SHP77 treated with DMSO at 0.1 percent for 48 hours (cell line): ENCODE measurements around the gene AJUBA.
"Not testable (repeated sequence)": the region's sequence is repeated elsewhere in the genome, so short reads cannot be mapped to it uniquely, and the experiment has no call there.

Source experiments
- DNase-seq: peaks from one replicate; lab custom pipeline; 2025; lab: John Stamatoyannopoulos, UW

AJUBA gene

DNA sequence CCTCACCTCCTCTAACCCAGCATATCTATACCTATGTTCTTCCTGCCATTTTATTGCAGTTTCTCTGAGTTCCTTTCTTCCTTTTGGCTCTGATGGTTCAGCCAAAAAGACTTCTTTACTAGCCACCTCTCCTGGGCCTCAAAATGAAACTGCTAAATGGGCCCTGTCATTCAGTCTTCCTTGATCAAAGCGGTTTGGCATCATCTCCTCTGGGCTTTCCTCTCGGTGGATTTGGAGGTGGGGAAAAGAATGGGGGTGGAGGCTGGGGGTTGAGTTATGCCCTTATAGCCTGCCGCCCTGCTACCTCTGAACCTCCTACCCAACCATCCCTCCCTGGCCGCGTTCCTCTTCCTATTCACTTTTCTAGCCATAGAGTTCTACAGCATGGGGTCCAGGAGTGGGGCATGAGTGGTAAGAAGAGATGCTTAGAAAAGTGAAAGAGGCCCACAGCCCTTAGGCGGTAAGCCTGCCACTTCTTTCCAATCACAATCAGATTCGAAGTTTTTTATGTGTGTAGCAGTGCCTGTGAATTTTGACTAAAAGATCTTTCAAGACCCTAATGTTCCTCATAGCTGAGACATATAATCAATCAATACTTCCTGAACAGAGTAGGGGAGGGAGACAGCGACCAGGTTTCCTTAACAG, 2.5 kb downstream of the AJUBA start:
- DNase-seq: no peak

DNA sequence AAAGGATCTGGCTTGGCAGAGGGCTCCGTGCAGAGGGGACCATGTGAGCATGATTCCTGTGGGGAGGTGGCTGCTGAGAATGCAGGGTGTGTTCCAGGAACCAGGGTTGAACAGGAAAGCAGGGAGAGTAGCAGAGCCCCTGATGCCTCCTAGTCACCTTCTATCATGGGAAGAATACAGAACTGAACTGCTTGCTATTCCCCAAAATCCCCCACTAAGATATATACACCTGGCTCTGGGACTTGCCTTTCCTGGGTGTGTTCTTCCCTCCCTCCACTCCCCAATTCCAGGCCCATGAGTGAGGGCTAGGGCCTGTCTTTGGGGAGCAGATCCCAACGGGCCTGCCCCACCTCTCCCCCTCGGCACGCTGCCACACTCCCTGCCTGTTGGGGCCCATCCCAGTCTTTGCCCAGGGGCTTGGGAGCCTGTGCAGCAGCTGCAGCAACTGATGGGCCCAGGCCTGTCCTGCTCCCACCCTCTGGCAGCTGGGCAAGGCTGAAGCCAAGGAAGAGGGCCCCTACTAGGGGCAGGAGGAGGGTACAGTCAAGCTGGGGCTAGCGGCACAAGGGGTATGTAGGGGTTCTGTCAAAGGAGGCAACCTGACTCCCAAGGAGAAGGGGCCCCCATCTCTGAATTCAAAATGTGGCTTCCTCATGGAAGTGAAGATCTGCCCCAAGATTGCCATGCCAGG, 3.2 kb downstream of the AJUBA start:
- DNase-seq: no peak

DNA sequence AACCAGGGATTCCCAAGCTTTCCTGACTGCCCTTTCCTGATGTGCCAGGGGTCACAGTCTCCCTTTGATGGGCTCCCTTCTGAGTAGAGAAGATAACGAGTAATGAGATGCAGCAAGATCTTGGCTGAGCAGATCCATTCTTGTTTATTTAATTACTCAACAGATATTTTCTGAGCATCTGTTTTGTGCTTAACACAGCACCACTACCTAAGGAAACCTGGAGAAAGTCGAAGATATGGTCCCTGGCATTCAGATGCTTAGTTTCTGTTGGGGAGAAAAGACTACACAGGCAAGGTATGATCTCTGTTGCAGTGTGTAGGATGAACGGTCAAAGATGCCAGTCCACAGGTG, 3.9 kb downstream of the AJUBA start:
- no peak for DNase-seq

DNA sequence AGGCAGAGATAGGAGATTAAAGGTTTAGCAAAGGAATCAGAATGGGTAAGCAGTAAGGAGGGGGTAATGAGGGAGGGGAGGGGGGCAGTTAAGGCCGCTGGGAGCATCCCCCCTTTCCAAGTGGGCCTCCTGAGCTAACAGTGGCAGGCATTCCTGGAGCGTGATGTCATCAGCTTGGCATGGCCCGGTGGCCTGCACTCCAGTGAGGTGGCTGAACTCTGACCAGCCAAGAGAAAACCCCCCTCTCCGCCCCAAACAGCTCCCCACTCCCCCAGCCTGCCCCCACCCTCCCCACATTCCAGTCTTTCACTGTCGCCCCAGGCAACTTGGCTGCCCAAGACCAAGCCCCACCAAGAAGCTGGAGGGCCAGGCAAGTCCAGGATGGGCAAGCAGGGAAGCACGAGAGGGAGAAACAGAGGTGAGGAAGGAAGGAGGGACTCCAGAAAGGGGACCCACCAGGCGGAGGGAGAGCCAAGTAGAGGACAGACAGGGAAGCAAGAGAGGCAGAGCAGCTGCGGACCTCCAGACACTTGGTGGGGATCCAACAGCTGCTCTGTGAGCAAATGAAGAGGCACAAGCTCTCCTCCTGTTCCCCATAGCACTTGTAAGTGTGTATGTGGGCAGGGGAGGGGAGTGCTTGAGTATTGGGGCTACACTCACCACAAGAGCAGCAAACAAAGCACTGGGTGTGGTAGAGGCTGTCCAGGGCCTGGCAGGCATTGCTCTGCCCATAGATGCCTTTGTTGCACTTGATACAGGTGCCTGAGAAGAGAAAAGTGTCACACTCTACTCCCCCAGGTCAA, 4.5 kb downstream of the AJUBA start:
- DNase-seq: no peak

DNA sequence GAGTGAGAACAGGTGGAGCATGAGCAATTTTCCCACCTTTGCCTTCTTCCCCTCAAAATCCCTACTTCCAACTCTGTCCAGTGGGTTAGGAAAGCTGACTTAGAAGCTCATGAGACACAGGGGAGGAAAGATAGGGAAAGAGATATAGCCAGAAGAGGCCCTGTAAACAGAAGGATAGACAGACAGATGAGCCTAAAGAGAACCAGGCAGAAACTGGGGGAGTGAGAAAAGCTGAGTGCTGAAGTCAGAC, 5.0 kb downstream of the AJUBA start:
- no peak for DNase-seq

DNA sequence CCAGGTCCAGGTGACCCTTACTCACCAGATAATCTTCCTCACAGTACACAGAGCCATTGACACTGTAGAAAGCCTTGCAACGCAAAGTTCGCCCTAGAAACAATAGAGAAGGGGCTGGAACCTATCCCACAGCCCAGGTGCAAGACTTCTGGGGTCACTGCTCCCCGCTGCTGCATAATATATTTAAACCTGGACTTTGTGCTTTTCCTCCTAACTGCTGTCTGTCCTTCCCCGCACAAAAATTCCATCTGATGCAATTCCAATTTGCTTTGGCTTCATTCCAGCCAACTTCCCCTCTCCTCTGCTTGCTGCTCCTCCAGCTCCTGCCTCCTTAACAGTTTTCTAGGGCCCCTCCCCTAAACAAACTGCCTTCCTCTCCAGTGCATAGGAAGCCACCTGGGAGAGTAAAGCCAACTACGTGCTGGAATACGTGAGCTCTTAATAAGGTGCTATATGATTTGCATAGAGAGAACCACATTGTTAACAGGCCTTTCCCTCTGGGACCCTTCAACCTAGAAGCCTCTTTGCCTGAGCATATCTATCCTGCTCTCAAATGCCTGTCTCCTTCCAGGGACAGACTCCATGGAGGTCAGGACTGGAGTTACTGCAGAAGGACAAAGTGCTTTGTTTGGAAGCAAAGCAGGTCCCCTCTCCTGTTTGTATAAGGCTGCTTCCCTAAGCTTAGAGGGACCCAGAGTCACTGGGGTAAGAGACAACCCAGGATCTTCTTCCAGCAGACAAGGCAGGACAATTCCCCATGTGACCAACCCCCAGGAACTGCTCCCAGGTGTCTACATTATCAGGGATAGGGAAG, 5.5 kb downstream of the AJUBA start:
- DNase-seq: peak; percentile 32

DNA sequence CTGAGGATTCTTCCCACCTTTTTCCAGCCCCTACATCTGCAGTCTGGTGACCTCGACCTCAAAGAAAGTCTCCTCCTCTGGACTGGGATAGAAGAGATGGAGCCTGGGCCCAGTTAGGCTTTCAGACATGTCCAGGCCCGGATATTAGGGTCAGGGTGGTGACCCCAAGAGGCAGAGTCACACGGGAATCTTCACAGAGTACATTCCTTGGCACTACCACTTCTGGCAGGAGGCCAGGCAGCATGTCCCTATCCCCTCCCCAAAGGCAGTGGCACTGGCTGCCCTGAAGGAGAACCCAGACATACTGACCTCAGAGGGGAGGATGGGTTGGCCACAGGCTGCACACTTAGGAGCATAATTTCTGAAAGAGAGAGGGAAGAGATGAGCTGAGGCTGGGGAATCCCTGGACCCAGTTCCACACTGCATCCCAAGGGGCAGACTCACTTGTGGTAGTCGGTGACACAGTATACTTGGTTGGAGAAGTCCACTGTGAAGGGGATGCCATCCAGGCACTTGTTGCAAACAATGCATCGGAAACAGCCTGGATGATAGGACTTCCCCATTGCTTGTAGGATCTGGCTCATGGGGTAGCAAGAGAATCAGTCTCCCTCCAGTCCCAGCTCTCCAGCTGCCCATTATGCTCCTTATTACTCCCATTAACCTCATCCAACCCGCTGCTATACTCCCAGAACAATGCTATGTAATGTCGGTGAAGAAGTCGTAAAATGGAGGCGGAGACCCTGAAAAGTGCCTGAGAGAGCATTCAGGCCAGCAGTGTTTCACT, 7.6 kb downstream of the AJUBA start:
- DNase-seq: no peak

DNA sequence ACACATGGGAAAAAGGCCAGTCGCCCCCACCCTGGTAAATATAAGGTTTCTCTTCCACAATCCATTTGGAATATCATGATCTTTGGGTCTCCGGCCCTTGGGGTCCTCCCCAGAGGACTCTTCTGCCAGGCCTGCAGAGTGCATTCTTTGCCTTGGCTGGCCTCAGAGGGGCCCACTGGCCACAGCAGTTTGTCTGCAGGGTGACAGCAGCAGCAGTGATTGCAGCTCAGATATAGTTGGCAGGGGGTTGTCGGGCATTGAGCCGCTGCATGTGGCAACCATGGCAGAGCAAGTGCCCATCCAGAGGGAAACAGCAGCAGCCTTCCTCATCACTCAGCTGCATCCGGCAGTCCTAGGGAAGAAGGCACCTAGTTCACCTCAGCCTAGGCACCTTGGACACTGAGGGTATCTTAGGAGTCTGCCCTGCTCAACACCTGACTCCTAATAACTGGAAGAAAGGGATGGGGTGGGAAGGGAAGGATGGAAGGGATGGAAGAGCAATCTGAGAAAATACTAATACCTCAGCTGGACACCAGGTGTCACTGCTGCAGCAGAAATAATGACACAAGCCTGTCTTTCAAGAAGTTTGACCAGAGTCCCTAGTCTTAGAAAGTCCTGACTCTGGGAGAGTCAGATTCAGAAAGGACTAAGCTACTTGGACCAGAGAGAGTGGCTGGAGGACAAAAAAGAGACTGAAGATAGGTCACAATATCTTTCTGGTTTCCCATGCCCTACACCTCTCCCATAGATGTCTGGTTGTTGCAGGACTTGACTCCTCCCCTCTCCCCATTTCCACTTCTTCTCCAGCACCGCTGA, 8.9 kb downstream of the AJUBA start:
- DNase-seq: no peak

DNA sequence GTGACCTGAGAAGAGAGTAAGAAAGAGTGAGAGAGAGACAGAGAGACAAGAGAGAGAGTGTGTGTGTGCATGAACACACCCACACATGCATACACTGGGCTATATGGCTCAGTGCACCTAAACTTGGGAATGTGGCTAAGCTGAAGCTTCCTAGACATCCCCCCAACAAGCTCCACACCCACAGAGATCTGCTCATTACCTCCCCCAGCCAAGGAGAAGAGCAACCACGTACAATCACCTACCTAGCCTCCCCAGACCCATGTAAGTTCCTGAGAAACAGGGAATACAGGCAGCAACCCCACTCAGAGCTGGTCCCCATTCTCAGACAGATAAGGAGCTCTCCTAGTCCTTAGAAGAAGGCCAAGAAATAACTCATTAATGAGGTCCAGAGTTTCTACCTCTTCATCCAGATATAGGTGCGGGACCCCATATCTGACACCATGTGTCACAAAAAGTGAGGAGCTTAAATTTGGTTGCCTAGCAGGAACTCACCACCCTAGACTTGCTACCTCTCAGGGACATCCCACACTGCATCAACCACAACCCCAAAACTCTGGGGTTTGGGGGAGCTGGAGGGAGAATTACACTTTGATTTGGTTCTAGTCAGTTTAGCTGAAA, 9.9 kb downstream of the AJUBA start:
- no peak for DNase-seq

DNA sequence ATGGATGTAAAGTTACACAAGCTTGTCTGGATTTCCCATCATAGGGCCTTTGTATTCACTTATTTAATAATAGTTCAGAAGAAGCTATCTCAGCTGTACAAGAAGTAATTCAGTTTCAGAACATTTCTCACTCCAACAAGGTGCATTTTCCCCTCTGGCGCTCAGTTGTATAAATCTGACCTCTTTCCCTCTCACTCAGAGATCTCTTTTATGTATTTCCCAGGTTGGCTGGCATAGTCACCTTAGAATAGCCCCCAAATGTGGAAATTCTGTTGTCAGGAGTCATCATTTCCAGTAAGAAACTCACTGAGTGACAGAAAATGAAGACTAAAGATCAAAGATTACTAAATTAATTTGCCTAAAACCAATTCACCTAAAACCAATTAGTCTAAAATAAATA, 11.2 kb downstream of the AJUBA start:
- no peak for DNase-seq

DNA sequence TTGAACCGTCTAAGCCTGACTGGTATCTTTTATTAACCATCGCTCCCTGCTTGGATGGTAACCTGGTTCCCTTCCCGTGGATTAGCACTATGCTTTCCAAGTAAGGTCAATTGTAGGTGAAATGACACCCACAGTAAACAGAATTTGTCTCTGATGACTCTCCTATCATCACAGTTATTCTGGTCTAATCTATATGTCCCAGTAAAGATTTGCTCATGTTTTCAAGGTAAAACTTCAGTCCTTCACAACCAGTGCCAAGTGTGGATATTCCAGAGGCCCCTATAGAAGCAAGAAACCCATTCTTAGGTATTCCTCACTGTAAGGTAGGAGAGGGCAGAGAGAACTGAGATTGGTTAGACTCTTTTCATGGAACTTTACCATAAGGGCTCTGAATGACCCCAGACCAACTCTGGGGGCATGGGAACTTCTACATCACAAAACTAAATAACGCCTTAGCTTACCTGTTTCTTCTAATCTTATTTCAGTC, 15.5 kb downstream of the AJUBA start:
- DNase-seq: no peak

DNA sequence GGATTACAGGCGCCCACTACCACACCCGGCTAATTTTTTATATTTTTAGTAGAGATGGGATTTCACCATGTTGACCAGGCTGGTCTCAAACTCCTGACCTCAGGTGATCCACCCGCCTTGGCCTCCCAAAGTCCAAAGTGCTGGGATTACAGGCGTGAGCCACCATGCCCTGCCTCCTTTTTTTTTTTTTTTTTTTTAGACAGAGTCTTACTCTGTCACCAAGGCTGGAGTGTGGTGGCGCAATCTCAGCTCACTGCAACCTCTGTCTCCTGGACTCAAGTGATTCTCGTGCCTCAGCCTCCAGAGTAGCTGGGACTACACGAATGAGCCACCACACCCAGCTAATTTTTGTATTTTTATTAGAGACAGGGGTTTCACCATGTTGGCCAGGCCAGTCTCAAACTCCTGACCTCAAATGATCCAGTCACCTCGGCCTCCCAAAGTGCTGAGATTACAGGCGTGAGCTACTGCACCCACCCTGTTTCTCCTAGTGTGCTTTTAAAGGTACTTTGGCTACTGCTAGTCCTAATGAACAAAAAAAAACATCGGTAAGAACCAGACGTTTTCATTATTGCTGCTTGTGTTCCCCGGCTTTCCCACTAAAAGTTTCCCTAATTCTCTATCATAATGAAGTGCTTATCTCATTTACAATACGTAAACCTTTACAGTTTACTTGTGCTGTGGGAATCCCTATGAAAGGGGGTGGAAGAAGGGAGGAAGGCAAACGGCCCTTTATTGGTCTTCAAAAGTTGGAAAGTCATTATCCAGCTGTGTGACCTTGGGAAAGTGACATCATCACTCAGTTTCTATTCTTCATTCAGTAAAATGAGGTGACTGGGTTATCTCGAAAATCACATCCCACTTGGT, 16.2 kb downstream of the AJUBA start:
- not testable (repeated sequence) for DNase-seq

DNA sequence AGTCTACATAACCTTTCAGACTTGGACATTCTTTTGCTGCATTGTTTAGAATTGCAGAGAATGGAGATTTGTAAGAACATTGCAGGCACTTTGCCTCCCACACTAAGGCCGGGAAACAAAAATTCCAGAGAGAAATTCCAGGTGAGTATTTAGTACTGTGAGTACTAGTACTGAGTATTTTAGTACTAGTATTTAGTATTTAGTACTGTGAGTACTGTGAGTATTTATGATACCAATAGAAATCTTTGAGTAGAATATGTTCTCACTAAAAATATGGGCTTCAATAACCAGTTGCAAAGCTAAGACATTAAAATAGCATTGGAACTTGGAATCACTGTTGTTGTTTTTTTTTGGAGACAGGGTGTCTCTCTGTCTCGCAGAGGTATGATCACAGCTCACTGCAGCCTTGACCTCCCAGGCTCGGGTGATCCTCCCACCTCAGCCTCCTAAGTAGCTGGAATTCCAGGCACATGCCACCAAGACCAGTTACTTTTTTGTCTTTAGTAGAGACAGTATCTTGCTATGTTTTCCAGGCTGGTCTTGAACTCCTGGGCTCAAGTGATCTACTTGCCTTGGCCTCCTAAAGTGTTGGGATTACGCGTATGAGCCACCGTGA, 20.2 kb downstream of the AJUBA start:
- DNase-seq: no peak

DNA sequence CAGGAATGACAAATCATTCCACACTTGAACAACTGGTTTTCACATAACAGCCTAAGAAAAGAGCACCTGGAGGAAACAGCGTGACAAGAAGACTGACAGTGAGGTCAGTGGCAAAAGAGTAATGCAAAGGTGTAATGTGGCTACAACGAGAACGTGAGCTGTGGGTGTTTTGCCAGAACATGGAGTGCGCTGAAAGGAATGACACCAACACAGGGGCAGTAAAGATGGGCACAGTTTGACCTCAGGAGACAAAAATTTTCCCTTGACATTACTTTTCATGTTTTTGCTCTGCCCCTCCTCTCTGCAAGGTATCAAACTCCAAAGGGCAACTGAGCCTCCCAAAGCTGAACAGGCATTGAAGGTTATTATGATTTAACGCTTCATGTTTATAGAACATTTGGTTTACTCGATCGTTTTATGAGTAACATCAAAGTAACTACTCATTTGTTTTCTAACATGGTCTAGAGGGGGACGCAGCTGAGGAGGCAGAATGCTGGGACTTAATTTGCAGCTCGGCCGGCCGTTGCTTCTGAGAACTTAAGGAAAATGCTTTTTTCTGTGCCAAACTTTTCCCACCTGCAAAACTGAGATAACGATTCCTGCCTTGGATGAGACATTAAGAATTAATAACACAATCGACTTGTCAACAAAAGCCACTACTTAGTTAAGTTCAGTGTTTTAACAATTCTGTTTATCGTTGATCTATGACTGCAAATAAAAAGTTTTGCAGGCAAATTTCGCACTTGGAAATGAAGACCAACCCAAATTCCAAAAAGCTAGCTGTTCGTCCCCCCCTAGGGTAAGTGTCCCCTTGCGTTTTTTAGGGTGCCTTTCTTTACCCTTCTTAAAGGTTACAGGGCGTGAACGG, 26.4 kb downstream of the AJUBA start:
- DNase-seq: no peak

DNA sequence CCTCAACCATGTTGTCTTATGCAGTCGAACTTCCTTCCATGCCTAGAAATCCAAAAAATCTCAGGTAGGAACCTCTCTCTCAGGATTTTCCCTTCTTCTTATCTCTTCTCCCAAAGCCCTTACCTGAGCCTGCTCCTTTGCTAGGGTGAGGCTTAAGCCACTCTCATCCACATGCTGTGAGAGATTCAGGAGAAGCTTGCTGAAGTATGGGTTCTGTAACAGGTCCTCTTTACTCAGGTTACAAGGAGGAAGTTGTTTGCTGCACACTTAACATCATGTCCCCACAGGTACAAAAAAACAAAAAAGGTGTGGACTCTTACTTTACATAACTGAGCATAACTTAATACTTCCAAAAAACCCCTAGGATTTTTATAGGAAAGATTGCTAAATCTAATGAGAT, 29.9 kb downstream of the AJUBA start:
- no peak for DNase-seq

DNA sequence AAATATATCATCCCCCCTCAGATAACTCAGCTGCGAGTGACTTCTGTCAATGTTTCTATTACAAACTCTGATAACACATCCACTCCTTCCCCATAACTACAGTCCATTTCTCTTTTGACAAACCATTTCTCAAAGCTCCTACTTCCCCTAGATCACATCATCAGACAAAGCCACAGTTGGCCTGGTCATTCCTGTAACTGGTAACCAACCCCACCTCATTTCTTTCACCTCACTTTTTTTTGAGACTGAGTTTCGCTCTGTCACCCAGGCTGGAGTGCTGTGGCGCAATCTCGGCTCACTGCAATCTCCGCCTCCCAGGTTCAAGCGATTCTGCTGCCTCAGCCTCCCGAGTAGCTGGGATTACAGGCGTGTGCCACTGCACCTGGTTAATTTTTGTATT, 30.6 kb downstream of the AJUBA start:
- not testable (repeated sequence) for DNase-seq

DNA sequence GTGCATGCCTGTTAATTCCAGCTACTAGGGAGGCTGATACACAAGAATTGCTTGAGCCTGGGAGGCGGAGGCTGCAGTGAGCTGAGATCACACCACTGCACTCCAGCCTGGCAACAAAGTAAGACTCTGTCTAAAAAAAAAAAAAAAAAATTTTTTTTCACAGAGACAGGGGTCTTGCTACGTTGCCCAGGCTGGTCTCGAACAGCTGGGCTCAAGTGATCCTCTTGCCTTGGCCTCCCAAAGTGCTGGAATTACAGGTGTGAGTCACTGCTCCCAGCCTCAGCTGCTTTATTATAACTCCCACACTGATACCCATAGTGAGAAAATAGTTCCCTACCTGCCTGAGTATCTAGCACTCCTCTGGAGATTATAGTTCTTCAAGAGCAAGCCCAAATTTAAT, 36.7 kb downstream of the AJUBA start:
- DNase-seq: no peak

DNA sequence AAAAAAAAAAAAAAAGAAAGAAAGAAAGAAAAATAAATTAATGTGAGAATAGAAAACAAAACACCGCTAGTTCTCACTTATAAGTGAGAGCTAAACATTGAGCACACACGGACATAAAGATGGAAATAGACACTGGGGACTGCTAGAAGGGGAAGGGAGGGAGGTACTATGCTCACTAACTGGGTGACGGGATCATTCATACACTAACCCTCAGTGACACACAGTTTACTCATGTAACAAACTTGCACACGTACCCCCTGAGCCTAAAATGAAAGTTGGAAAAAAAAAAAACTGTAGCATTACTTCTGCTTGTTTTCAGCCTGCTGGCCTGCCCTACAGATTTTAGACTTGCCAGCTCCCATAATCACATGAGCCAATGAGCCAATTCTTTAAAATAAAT, 42.7 kb downstream of the AJUBA start:
- DNase-seq: no peak
